ENCODE results near the gene RBP7. TPM values are rescaled to one million over a fixed set of nuclear protein-coding genes. Genes with fewer than 3 reads are reported as not detected.

RBP7 gene
- total RNA-seq, 6 experiments from 2014 or later: 1.7 to 5.1 (median 3.0) TPM

DNA sequence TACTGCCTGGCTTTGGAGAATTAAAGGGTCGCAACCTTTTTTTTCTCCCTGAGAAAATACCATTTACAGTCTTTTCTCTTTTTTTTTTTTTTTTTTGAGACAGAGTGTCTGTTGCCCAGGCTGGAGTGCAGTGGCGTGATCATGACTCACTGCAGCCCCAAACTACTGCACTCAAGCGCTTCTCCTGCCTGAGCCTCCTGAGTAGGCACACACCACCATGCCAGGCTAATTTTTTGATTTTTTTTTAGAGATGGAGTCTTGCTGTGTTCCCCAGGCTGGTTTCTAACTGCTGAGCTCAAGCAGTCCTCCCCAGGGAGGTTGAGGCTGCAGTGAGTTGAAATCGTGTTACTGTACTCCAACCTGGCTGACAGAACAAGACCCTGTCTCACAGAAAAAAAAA is 60.3 kb downstream of the RBP7 start:
- peak in 1 of 4 donors; percentile 40 for ATAC-seq
- 79% methylated on average over 4 of the region's 4 CpGs for WGBS (ENCODE audit: insufficient coverage, low coverage, low lambda C conversion rate, missing lambda C conversion rate)
- no peak overlapping the region for H3K27ac ChIP-seq
- no peak for DNase-seq
- TF ChIP-seq, protein P1, sequence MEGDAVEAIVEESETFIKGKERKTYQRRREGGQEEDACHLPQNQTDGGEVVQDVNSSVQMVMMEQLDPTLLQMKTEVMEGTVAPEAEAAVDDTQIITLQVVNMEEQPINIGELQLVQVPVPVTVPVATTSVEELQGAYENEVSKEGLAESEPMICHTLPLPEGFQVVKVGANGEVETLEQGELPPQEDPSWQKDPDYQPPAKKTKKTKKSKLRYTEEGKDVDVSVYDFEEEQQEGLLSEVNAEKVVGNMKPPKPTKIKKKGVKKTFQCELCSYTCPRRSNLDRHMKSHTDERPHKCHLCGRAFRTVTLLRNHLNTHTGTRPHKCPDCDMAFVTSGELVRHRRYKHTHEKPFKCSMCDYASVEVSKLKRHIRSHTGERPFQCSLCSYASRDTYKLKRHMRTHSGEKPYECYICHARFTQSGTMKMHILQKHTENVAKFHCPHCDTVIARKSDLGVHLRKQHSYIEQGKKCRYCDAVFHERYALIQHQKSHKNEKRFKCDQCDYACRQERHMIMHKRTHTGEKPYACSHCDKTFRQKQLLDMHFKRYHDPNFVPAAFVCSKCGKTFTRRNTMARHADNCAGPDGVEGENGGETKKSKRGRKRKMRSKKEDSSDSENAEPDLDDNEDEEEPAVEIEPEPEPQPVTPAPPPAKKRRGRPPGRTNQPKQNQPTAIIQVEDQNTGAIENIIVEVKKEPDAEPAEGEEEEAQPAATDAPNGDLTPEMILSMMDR (IDR thresholded peaks at IDR 0.05): no peak
- TF ChIP-seq POLR2A (IDR thresholded peaks at IDR 0.05): no peak
- no peaks in the 10 kb centered on the region for H3K36me3 ChIP-seq
- no peaks in the 10 kb centered on the region for H3K9me3 ChIP-seq
- H3K4me1 ChIP-seq: peaks cover 0 to 35% (median 19%) of the 10 kb centered on the region in 4 donors
- intact Hi-C loops (cut with DNase I): no loop called here
- H3K27me3 ChIP-seq: no peaks in the 10 kb centered on the region
- H3K4me3 ChIP-seq: no peak overlapping the region

DNA sequence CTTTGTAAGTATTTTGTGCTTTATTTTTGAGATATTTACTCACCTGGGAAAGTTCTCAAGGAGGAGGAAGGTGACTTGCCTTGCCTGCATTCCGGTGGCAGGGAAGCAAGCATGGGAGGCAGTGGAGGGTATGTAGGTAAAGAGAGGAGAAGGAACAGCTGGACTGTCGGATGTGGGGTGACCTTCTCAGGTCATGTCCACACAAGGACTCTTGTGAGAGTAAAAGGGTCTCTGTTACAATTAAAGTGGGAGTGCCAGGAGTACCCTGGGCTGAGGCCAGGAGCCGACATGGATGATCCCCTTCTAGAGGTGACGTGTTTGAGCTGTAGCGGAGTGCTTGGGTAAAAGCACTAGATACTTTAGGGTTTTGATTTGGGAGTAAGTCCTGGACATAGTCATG is 60.8 kb downstream of the RBP7 start:
- intact Hi-C loops (cut with DNase I): no loop called here

DNA sequence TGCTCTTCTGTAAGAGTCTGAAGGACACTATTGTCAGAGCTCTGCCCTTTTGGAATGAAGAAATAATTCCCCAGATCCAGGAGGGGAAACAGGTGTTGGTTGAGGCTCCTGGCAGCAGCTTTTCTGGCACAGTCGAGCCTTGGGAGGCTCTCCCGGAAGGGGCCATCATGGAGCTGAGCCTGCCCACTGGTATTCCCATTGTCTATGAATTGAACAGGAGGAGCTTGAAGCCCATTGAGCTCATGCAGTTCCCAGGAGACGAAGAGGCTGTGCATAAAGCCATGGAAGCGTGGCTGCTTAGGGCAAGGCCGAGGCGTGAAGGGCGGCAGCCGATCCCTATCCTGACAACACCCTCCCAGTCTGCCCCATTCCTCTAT is 62.3 kb downstream of the RBP7 start:
- no peak for TF ChIP-seq POLR2A (IDR thresholded peaks at IDR 0.05)
- TF ChIP-seq, protein P1 (IDR thresholded peaks at IDR 0.05): no peak
- no peak for ATAC-seq
- Histone ChIP-seq H3K27me3 (no peaks in the 10 kb centered on the region), H3K9me3 (no peaks in the 10 kb centered on the region), H3K4me3 (no peak overlapping the region), H3K4me1 (peaks cover 0 to 36% (median 19%) of the 10 kb centered on the region in 4 donors), H3K27ac (no peak overlapping the region), H3K36me3 (no peaks in the 10 kb centered on the region)
- no peak for DNase-seq
- no CpG with 5 or more reads among the region's 8 CpGs for WGBS (ENCODE audit: insufficient coverage, low coverage, low lambda C conversion rate, missing lambda C conversion rate)
- intact Hi-C loops (cut with DNase I): no loop called here

More for the DNA sequence above, 60.8 kb downstream of the RBP7 start:
- DNase-seq (no peak), ATAC-seq (no peak)
- 70% methylated on average over 5 of the region's 5 CpGs for WGBS (ENCODE audit: insufficient coverage, low coverage, low lambda C conversion rate, missing lambda C conversion rate)
- no peaks in the 10 kb centered on the region for H3K27me3 ChIP-seq
- H3K4me3 ChIP-seq: no peak overlapping the region
- peaks cover 0 to 35% (median 19%) of the 10 kb centered on the region in 4 donors for H3K4me1 ChIP-seq
- no peaks in the 10 kb centered on the region for H3K36me3 ChIP-seq
- no peaks in the 10 kb centered on the region for H3K9me3 ChIP-seq
- TF ChIP-seq, protein P1 (IDR thresholded peaks at IDR 0.05): no peak
- TF ChIP-seq POLR2A (IDR thresholded peaks at IDR 0.05): no peak
- no peak overlapping the region for H3K27ac ChIP-seq

DNA sequence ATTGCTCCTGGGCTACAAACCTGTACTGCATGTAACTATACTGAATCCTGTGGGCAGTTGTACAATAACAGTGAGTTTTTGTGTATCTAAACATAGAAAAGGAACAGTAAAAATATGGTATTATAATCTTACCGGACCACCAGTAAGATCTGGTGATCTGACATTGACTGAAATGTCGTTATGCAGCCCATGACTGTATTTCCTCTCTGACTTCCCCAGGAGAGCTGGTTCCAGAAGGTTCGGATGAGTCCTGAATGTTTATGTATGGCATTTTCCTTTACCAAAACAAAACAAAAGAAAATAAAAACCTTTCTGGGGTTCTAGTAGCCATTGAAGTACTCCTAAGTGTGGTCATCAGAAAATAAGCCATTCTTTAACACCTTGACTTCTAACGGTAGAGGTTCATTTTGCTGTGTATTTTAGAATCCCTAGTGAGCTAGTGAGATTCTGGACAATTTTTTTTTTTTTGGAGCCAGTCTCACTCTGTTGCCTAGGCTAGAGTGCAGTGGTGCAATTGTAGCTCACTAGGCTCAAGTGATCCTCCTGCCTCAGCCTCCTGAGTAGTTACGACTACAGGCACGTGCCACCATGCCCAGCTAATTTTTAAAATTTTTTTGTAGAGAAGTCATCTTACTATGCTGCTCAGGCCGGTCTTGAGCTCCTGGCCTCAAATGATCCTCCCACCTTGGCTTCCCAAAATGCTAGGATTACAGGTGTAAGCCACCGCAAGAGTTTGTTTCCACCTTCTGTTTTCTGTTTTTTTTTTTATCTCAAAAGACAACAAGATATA is 63.5 kb downstream of the RBP7 start:
- intact Hi-C loops (cut with DNase I): no loop called here
- peaks cover 0 to 37% (median 22%) of the 10 kb centered on the region in 4 donors for H3K4me1 ChIP-seq
- DNase-seq (no peak), ATAC-seq (no peak)
- no peak for TF ChIP-seq POLR2A (IDR thresholded peaks at IDR 0.05)
- TF ChIP-seq, protein P1 (IDR thresholded peaks at IDR 0.05): no peak
- H3K36me3 ChIP-seq: no peaks in the 10 kb centered on the region
- H3K9me3 ChIP-seq: no peaks in the 10 kb centered on the region
- no peak overlapping the region for H3K4me3 ChIP-seq
- H3K27ac ChIP-seq: no peak overlapping the region
- WGBS (ENCODE audit: insufficient coverage, low coverage, low lambda C conversion rate, missing lambda C conversion rate): 85% methylated on average over 8 of the region's 8 CpGs
- no peaks in the 10 kb centered on the region for H3K27me3 ChIP-seq
